Neuronal stem cell (in vitro differentiated cells): Measurements from ENCODE around the gene CASZ1.
A peak's percentile ranks its signal among the peaks of the same experiment; 100 is the strongest.

ENCODE experiments used
- DNase-seq: peaks from one replicate; pipeline ENCODE4 v3.0.0-alpha.2; 2013; ENCODE audit warnings: low spot score
- H2AFZ ChIP-seq: one replicate; pipeline ENCODE4 v1.6.1; 2013; ENCODE audit warnings: mild to moderate bottlenecking, low read length, inconsistent platforms
- H2AK5ac ChIP-seq: 2 replicates; pipeline ENCODE4 v1.6.1; 2013; ENCODE audit warnings: low read depth, mild to moderate bottlenecking, inconsistent platforms, low read length, moderate library complexity, mixed read lengths
- H2BK120ac ChIP-seq: 2 replicates; pipeline ENCODE4 v1.6.1; 2013; ENCODE audit warnings: low read depth, mild to moderate bottlenecking, inconsistent platforms, low read length, moderate library complexity, mixed read lengths
- H2BK12ac ChIP-seq: one replicate; pipeline ENCODE4 v1.6.1; 2013; ENCODE audit warnings: low read length, inconsistent platforms
- H2BK15ac ChIP-seq: 2 replicates; pipeline ENCODE4 v1.6.1; 2013; ENCODE audit warnings: mild to moderate bottlenecking, low read length, inconsistent platforms, mixed read lengths
- H2BK5ac ChIP-seq: one replicate; pipeline ENCODE4 v1.6.1; 2013; ENCODE audit warnings: inconsistent platforms, mild to moderate bottlenecking, low read length, moderate library complexity
- H3K14ac ChIP-seq: one replicate; pipeline ENCODE4 v1.6.1; 2013; ENCODE audit warnings: low read length, inconsistent platforms
- H3K18ac ChIP-seq: 2 replicates; pipeline ENCODE4 v1.6.1; 2013; ENCODE audit warnings: low read length, inconsistent platforms
- H3K23ac ChIP-seq: 2 replicates; pipeline ENCODE4 v1.6.1; 2013; ENCODE audit warnings: low read depth, mild to moderate bottlenecking, mixed read lengths, low read length, inconsistent platforms; ENCODE audit not compliant: poor library complexity
- H3K27ac ChIP-seq: replicated peaks from 3 replicates; pipeline ENCODE4 v1.5.1; 2013; ENCODE audit warnings: low read length, inconsistent platforms
- H3K27me3 ChIP-seq, 3 experiments: 2 replicates each; pipeline ENCODE4 v1.6.1; 2013; ENCODE audit warnings: low read length in 3 of 3, mild to moderate bottlenecking in 2 of 3, inconsistent platforms in 1 of 3, low read depth in 1 of 3, mixed read lengths in 1 of 3, moderate library complexity in 1 of 3; ENCODE audit not compliant: control insufficient read depth in 3 of 3, insufficient read depth in 3 of 3
- H3K36me3 ChIP-seq, 2 donors: replicated peaks in 1 of 2; 2 replicates each; pipeline ENCODE4 v1.6.1; 2013; ENCODE audit warnings: low read length in 2 of 2; ENCODE audit not compliant: control insufficient read depth in 2 of 2, insufficient read depth in 2 of 2
- H3K4ac ChIP-seq: 2 replicates; pipeline ENCODE4 v1.6.1; 2013; ENCODE audit warnings: inconsistent platforms, mild to moderate bottlenecking, low read length, moderate library complexity
- H3K4me1 ChIP-seq, 2 donors: 1 replicate in 1 of 2; 2 replicates in 1 of 2; pipeline ENCODE4 v1.6.1; 2013; ENCODE audit warnings: low read length in 2 of 2, low read depth in 1 of 2; ENCODE audit not compliant: control insufficient read depth in 2 of 2, insufficient read depth in 1 of 2
- H3K4me2 ChIP-seq: one replicate; pipeline ENCODE4 v1.6.1; 2013; ENCODE audit warnings: mild to moderate bottlenecking, low read length, inconsistent platforms; ENCODE audit not compliant: insufficient read depth, poor library complexity, severe bottlenecking
- H3K4me3 ChIP-seq, 2 donors: 2 replicates each; pipeline ENCODE4 v1.5.1; 2013; ENCODE audit warnings: low read length in 2 of 2, mild to moderate bottlenecking in 2 of 2, inconsistent platforms in 1 of 2, moderate library complexity in 1 of 2
- H3K79me1 ChIP-seq: one replicate; pipeline ENCODE4 v1.6.1; 2013; ENCODE audit warnings: low read depth, mild to moderate bottlenecking, inconsistent platforms, low read length, moderate library complexity
- H3K9ac ChIP-seq: one replicate; pipeline ENCODE4 v1.6.1; 2013; ENCODE audit warnings: mild to moderate bottlenecking, low read depth, low read length, inconsistent platforms; ENCODE audit not compliant: poor library complexity
- H3K9me3 ChIP-seq, 2 donors: replicated peaks in 1 of 2; 2 replicates each; pipeline versions ENCODE3 to v1.6.1; 2013; ENCODE audit warnings: low read length in 2 of 2, mild to moderate bottlenecking in 2 of 2, inconsistent platforms in 1 of 2, low read depth in 1 of 2, mixed read lengths in 1 of 2, moderate library complexity in 1 of 2; ENCODE audit not compliant: control insufficient read depth in 2 of 2, insufficient read depth in 1 of 2
- H4K8ac ChIP-seq: one replicate; pipeline ENCODE4 v1.6.1; 2013; ENCODE audit warnings: low read depth, mild to moderate bottlenecking, inconsistent platforms, low read length, moderate library complexity
- H4K91ac ChIP-seq: one replicate; pipeline ENCODE4 v1.6.1; 2013; ENCODE audit warnings: low read length, low read depth, mild to moderate bottlenecking, inconsistent platforms; ENCODE audit not compliant: poor library complexity
- WGBS, 2 donors: extraction: QIAGEN DNeasy Blood & Tissue Kit; methylation state at CpG; one replicate each; pipeline ENCODE4 v1.1.7; 2013; ENCODE audit warnings: missing lambda C conversion rate in 2 of 2, mixed read lengths in 1 of 2; ENCODE audit not compliant: insufficient read length in 2 of 2, insufficient replicate concordance in 1 of 2; ENCODE audit errors: extremely low coverage in 2 of 2; 5-methylcytosine and 5-hydroxymethylcytosine counted together

Gene CASZ1

DNA sequence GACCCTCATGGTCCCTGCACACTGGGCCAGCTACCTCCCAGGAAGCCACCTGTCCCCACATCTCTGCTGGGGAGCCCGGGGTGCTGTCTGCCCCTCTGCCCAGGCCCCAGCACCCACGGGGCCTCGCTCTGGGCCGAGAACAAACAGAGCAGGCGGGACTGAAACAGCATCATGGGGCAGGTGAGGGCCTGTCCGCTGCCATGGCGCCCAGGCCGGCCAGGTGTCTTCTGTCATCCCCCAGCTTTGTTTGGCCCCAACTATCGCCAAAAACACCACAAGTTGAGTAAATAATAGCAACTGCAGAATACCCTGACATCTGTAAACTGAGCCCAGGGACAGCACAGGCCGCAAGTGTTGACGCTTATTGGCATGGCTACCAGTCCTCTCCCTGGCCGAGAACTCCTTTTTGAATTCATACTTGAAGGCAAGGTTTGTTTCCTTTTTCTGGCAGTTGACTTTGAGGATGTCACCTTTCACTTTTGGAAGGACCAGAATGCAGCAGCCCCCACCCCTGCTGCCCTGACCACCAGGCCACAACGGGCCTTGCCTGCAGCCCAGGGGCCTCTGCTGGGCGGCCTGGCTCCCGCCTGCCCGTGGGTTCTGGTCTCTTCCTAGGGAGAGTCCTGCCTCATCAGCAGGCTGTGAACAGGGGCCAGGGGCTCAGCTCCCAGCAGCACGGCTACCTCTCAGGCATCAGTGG, 152.7 kb downstream of the CASZ1 start:
- Histone ChIP-seq H3K4me3 (no peak overlapping the region), H2AFZ (no peak overlapping the region), H3K27ac (no peak overlapping the region), H2BK12ac (no peak overlapping the region), H3K23ac (peak overlapping the region; percentile 89), H3K9ac (no peak overlapping the region), H2AK5ac (peak overlapping the region; percentile 95), H2BK15ac (no peak overlapping the region), H3K9me3 (peaks cover 0 to 5% of the 10 kb centered on the region in 2 donors), H3K79me1 (peaks cover 4% of the 10 kb centered on the region), H4K91ac (no peak overlapping the region), H3K27me3 (peaks cover 0 to 24% (median 6%) of the 10 kb centered on the region in 3 experiments), H3K18ac (peak overlapping the region; percentile 17), H3K14ac (peak overlapping the region; percentile 56), H3K4me2 (no peak overlapping the region), H3K36me3 (peaks cover 0 to 3% of the 10 kb centered on the region in 2 donors), H3K4me1 (peaks cover 3 to 16% of the 10 kb centered on the region in 2 donors), H2BK120ac (no peak overlapping the region), H4K8ac (no peak overlapping the region), H3K4ac (no peak overlapping the region), H2BK5ac (peak overlapping the region; percentile 69)
- DNase-seq = no peak
- WGBS, 2 donors = no CpG with 5 or more reads among the region's 17 CpGs

DNA sequence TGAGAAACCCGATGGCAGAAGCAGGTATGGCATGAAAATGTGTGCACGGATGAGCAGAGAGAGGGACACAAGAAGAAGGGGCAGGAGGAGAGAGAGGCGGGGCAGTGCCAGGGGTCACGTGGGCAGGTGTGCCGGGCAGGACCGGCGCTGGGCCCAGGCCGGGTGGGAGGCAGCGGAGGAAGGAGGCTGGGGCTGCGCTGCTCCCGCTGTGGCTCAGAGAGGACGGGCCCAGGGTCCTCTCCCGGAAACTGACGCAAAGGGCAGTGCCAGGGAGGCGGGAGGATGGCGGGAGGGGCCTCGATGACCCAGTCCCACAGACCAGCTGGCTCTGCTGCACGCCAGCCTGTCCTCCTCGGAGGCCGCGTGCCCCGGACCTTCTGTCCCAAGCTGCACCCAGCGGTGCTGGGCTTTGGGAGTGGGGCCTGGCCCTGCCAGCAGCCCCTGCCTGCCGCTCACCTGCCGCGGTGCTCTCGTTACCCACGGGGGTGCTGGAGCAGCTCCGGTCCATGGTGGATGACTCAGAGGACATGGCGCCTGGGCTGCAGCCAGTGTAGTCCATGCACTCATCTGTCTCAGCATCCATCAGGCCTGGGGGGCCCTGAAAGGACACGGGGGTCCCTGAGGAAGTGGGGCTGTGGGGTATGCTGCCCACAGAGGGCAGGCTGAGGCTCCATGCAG, 153.9 kb downstream of the CASZ1 start:
- Histone ChIP-seq H2BK12ac (peak overlapping the region; percentile 73), H2AK5ac (peak overlapping the region; percentile 95), H3K9ac (peak overlapping the region; percentile 44), H3K23ac (peak overlapping the region; percentile 89), H3K4me3 (peak overlapping the region in 1 of 2 donors; percentile 48), H4K8ac (peak overlapping the region; percentile 43), H2BK15ac (peak overlapping the region; percentile 85), H2BK120ac (peak overlapping the region; percentile 28), H3K36me3 (peaks cover 0 to 3% of the 10 kb centered on the region in 2 donors), H2AFZ (no peak overlapping the region), H3K27me3 (peaks cover 0 to 34% (median 6%) of the 10 kb centered on the region in 3 experiments), H3K4ac (no peak overlapping the region), H3K4me2 (no peak overlapping the region), H3K18ac (peak overlapping the region; percentile 83), H2BK5ac (peak overlapping the region; percentile 10), H3K79me1 (peaks cover 4% of the 10 kb centered on the region), H3K9me3 (peaks cover 0 to 5% of the 10 kb centered on the region in 2 donors), H4K91ac (no peak overlapping the region), H3K14ac (peak overlapping the region; percentile 94), H3K27ac (no peak overlapping the region), H3K4me1 (peaks cover 0 to 15% of the 10 kb centered on the region in 2 donors)
- no peak for DNase-seq
- WGBS, 2 donors = no CpG with 5 or more reads among the region's 31 CpGs

- Histone ChIP-seq H3K27me3 (peaks cover 0 to 36% (median 6%) of the 10 kb centered on the region in 3 experiments), H2BK15ac (no peak overlapping the region), H3K4ac (no peak overlapping the region), H4K8ac (no peak overlapping the region), H3K4me1 (peaks cover 0 to 10% of the 10 kb centered on the region in 2 donors), H3K23ac (peak overlapping the region; percentile 75), H2BK120ac (peak overlapping the region; percentile 28), H3K4me3 (no peak overlapping the region), H2AK5ac (peak overlapping the region; percentile 94), H3K14ac (no peak overlapping the region), H3K27ac (no peak overlapping the region), H2BK5ac (peak overlapping the region; percentile 10), H3K4me2 (no peak overlapping the region), H3K9ac (peak overlapping the region; percentile 50), H3K79me1 (peaks cover 1% of the 10 kb centered on the region), H4K91ac (no peak overlapping the region), H3K9me3 (peaks cover 0 to 5% of the 10 kb centered on the region in 2 donors), H2BK12ac (no peak overlapping the region), H2AFZ (no peak overlapping the region), H3K36me3 (peaks cover 0 to 3% of the 10 kb centered on the region in 2 donors), H3K18ac (peak overlapping the region; percentile 65)
- WGBS, 2 donors = no CpG with 5 or more reads among the region's 24 CpGs
- DNase-seq = no peak
These were observed 154.5 kb downstream of the CASZ1 start for GRCh38 chr1:10641976-10642375.
